ENCODE results near the gene TMC6. TPM values are rescaled to one million over a fixed set of nuclear protein-coding genes. Genes with fewer than 3 reads are reported as not detected.

Gene TMC6
- total and polyA plus RNA-seq, 2 of the 13 experiments (the other 11 are each of a cell fraction or from before 2014, with no cell fraction given) = 48.4 to 99.1 TPM

DNA sequence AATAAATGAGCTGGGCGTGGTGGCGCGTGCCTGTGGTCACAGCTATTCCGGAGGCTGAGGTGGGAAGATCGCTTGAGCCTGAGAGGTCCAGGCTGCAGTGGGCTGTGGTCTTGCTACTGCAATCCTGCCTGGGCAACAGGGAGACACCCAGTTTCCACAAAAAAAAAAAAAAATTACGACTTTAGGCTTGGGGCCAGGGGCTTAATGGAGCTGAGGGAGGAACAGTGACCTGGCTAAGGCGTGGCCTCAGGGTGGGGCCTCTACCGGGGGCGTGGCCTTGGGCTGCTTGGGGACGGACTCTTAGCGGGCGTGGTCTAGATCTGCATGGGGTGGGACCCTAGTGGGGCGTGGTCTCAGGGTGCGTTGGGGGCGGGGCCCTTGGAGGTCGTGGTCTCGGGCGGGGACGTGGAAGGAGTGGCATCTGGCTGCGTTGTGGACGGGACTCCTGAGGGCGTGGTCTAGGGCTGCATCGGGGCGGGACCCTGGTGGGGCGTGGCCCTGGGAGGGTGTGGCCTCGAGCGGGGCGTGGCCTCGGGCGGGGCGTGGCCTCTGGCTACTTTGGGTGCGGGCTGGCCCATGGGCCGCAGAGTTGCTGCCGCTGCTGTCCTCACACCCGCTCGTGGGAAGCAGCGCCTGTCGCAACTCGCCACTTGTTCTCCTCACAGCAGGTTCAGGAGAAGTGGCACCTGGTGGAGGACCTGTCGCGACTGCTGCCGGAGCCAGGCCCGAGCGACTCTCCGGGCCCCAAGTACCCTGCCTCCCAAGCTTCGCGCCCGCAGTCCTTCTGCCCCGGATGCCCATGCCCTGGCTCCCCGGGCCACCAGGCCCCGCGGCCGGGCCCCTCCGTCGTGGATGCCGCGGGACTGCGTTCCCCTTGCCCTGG lies 11.9 kb upstream of the TMC6 start (continued):
- TF ChIP-seq, protein P1, sequence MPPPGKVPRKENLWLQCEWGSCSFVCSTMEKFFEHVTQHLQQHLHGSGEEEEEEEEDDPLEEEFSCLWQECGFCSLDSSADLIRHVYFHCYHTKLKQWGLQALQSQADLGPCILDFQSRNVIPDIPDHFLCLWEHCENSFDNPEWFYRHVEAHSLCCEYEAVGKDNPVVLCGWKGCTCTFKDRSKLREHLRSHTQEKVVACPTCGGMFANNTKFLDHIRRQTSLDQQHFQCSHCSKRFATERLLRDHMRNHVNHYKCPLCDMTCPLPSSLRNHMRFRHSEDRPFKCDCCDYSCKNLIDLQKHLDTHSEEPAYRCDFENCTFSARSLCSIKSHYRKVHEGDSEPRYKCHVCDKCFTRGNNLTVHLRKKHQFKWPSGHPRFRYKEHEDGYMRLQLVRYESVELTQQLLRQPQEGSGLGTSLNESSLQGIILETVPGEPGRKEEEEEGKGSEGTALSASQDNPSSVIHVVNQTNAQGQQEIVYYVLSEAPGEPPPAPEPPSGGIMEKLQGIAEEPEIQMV (CRISPR knock-in tag; IDR thresholded peaks at IDR 0.05; ENCODE audit: low read depth) = no peak
- peak; percentile 58; the same call in 1 of the 2 replicates for TF ChIP-seq ZFY (CRISPR knock-in tag; IDR thresholded peaks at IDR 0.05)
- no peak for TF ChIP-seq CBX5 (CRISPR knock-in tag; IDR thresholded peaks at IDR 0.05; ENCODE audit: borderline replicate concordance)
- no peak for TF ChIP-seq ZNF180 (CRISPR knock-in tag; IDR thresholded peaks at IDR 0.05; ENCODE audit: borderline replicate concordance, low read depth)
- TF ChIP-seq HES4 (CRISPR knock-in tag; IDR thresholded peaks at IDR 0.05; ENCODE audit: borderline replicate concordance) = 0 out of 2 replicates have a peak, but pooled peaks have one; percentile 34
- TF ChIP-seq, protein P2, sequence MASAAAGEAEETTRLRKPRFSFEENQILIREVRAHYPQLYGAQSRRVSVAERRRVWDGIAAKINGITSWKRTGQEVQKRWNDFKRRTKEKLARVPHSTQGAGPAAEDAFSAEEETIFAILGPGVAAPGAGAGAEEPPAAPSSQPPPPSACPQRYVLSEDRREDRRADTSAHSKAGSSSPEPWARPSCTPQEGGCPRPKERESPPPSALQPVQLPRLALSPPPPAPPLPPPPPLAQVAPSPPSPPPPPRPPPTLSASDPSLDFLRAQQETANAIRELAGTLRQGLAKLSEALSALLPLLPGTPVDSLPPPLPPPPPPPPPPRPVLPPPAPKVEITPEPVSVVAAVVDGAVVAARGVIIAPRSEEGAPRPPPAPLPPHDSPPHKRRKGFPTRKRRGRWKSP (CRISPR knock-in tag; IDR thresholded peaks at IDR 0.05) = no peak
- TF ChIP-seq ZNF724P (CRISPR knock-in tag; IDR thresholded peaks at IDR 0.05; ENCODE audit: borderline replicate concordance) = peak; percentile 91
- peak; percentile 58 for TF ChIP-seq ZNF605 (CRISPR knock-in tag; IDR thresholded peaks at IDR 0.05)
- peak; percentile 63; the same call in 1 of the 2 replicates for TF ChIP-seq GABPB1 (CRISPR knock-in tag; IDR thresholded peaks at IDR 0.05)
- peak; percentile 14; the same call in 1 of the 2 replicates for TF ChIP-seq ZNF335 (CRISPR knock-in tag; IDR thresholded peaks at IDR 0.05)
- no peak; the same call in 1 of the 2 replicates for TF ChIP-seq GLI4 (CRISPR knock-in tag; IDR thresholded peaks at IDR 0.05; ENCODE audit: borderline replicate concordance)
- peak; percentile 25 for TF ChIP-seq SKI (IDR thresholded peaks at IDR 0.05; ENCODE audit: partially characterized antibody)
- TF ChIP-seq, protein P3, sequence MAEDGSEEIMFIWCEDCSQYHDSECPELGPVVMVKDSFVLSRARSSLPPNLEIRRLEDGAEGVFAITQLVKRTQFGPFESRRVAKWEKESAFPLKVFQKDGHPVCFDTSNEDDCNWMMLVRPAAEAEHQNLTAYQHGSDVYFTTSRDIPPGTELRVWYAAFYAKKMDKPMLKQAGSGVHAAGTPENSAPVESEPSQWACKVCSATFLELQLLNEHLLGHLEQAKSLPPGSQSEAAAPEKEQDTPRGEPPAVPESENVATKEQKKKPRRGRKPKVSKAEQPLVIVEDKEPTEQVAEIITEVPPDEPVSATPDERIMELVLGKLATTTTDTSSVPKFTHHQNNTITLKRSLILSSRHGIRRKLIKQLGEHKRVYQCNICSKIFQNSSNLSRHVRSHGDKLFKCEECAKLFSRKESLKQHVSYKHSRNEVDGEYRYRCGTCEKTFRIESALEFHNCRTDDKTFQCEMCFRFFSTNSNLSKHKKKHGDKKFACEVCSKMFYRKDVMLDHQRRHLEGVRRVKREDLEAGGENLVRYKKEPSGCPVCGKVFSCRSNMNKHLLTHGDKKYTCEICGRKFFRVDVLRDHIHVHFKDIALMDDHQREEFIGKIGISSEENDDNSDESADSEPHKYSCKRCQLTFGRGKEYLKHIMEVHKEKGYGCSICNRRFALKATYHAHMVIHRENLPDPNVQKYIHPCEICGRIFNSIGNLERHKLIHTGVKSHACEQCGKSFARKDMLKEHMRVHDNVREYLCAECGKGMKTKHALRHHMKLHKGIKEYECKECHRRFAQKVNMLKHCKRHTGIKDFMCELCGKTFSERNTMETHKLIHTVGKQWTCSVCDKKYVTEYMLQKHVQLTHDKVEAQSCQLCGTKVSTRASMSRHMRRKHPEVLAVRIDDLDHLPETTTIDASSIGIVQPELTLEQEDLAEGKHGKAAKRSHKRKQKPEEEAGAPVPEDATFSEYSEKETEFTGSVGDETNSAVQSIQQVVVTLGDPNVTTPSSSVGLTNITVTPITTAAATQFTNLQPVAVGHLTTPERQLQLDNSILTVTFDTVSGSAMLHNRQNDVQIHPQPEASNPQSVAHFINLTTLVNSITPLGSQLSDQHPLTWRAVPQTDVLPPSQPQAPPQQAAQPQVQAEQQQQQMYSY (CRISPR knock-in tag; IDR thresholded peaks at IDR 0.05) = peak; percentile 95
- TF ChIP-seq EEA1 (CRISPR knock-in tag; IDR thresholded peaks at IDR 0.05; ENCODE audit: borderline replicate concordance) = no peak; the same call in 1 of the 2 replicates
- TF ChIP-seq, protein P4, sequence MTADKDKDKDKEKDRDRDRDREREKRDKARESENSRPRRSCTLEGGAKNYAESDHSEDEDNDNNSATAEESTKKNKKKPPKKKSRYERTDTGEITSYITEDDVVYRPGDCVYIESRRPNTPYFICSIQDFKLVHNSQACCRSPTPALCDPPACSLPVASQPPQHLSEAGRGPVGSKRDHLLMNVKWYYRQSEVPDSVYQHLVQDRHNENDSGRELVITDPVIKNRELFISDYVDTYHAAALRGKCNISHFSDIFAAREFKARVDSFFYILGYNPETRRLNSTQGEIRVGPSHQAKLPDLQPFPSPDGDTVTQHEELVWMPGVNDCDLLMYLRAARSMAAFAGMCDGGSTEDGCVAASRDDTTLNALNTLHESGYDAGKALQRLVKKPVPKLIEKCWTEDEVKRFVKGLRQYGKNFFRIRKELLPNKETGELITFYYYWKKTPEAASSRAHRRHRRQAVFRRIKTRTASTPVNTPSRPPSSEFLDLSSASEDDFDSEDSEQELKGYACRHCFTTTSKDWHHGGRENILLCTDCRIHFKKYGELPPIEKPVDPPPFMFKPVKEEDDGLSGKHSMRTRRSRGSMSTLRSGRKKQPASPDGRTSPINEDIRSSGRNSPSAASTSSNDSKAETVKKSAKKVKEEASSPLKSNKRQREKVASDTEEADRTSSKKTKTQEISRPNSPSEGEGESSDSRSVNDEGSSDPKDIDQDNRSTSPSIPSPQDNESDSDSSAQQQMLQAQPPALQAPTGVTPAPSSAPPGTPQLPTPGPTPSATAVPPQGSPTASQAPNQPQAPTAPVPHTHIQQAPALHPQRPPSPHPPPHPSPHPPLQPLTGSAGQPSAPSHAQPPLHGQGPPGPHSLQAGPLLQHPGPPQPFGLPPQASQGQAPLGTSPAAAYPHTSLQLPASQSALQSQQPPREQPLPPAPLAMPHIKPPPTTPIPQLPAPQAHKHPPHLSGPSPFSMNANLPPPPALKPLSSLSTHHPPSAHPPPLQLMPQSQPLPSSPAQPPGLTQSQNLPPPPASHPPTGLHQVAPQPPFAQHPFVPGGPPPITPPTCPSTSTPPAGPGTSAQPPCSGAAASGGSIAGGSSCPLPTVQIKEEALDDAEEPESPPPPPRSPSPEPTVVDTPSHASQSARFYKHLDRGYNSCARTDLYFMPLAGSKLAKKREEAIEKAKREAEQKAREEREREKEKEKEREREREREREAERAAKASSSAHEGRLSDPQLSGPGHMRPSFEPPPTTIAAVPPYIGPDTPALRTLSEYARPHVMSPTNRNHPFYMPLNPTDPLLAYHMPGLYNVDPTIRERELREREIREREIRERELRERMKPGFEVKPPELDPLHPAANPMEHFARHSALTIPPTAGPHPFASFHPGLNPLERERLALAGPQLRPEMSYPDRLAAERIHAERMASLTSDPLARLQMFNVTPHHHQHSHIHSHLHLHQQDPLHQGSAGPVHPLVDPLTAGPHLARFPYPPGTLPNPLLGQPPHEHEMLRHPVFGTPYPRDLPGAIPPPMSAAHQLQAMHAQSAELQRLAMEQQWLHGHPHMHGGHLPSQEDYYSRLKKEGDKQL (CRISPR knock-in tag; IDR thresholded peaks at IDR 0.05; ENCODE audit: low read depth) = no peak

Measured in HepG2 (cell line).